H9 (cell line): ENCODE results near the gene VWF. TPM values are rescaled to one million over a fixed set of nuclear protein-coding genes. Genes with fewer than 3 reads are reported as not detected.

Source experiments
- DNase-seq: peaks from one replicate; pipeline ENCODE4 v3.0.0-alpha.2; 2017
- H2AFZ ChIP-seq: one replicate; pipeline ENCODE4 v1.6.1; 2013; ENCODE audit warnings: mild to moderate bottlenecking, low read length, control low read depth, moderate library complexity
- H2AK5ac ChIP-seq: 2 replicates; pipeline ENCODE4 v1.6.1; 2013; ENCODE audit warnings: low read length, control low read depth, mixed read lengths; ENCODE audit not compliant: insufficient read length
- H2BK120ac ChIP-seq: one replicate; pipeline ENCODE4 v1.6.1; 2013; ENCODE audit warnings: low read depth, mild to moderate bottlenecking, low read length, control low read depth, inconsistent platforms; ENCODE audit not compliant: poor library complexity, severe bottlenecking
- H2BK12ac ChIP-seq: 2 replicates; pipeline ENCODE4 v1.6.1; 2013; ENCODE audit warnings: low read length, control low read depth, mixed read lengths, low read depth; ENCODE audit not compliant: insufficient read length
- H2BK15ac ChIP-seq: 2 replicates; pipeline ENCODE4 v1.6.1; 2013; ENCODE audit warnings: low read depth, low read length, control low read depth
- H2BK20ac ChIP-seq: one replicate; pipeline ENCODE4 v1.6.1; 2013; ENCODE audit warnings: low read depth, mild to moderate bottlenecking, low read length, control low read depth, inconsistent platforms; ENCODE audit not compliant: poor library complexity, severe bottlenecking
- H2BK5ac ChIP-seq: 2 replicates; pipeline ENCODE4 v1.6.1; 2013; ENCODE audit warnings: low read length, control low read depth, mixed read lengths; ENCODE audit not compliant: insufficient read length
- H3K14ac ChIP-seq: 2 replicates; pipeline ENCODE4 v1.6.1; 2013; ENCODE audit warnings: low read length, control low read depth; ENCODE audit not compliant: insufficient read depth
- H3K18ac ChIP-seq: 2 replicates; pipeline ENCODE4 v1.6.1; 2013; ENCODE audit warnings: low read depth, mild to moderate bottlenecking, mixed read lengths, low read length, control low read depth; ENCODE audit not compliant: insufficient read length
- H3K23ac ChIP-seq: 2 replicates; pipeline ENCODE4 v1.6.1; 2013; ENCODE audit warnings: low read length, control low read depth, mixed read lengths, low read depth; ENCODE audit not compliant: insufficient read length
- H3K23me2 ChIP-seq: 2 replicates; pipeline ENCODE4 v1.6.1; 2013; ENCODE audit warnings: low read depth, mild to moderate bottlenecking, mixed read lengths, low read length, control low read depth; ENCODE audit not compliant: insufficient read length, poor library complexity, severe bottlenecking
- H3K27ac ChIP-seq: 2 replicates; pipeline ENCODE4 v1.5.1; 2013; ENCODE audit warnings: low read length, control low read depth, mixed read lengths, low read depth; ENCODE audit not compliant: insufficient read length
- H3K27me3 ChIP-seq: 2 replicates; pipeline ENCODE4 v1.6.1; 2013; ENCODE audit warnings: low read length, control low read depth, inconsistent platforms; ENCODE audit not compliant: insufficient read depth
- H3K4ac ChIP-seq: 2 replicates; pipeline ENCODE4 v1.6.1; 2013; ENCODE audit warnings: low read depth, mild to moderate bottlenecking, control low read depth, inconsistent platforms, low read length, moderate library complexity
- H3K4me1 ChIP-seq: 2 replicates; pipeline ENCODE4 v1.6.1; 2013; ENCODE audit warnings: low read length, control low read depth, inconsistent platforms; ENCODE audit not compliant: insufficient read depth
- H3K4me2 ChIP-seq: 2 replicates; pipeline ENCODE4 v1.6.1; 2013; ENCODE audit warnings: low read length, control low read depth, mixed read lengths; ENCODE audit not compliant: insufficient read length, insufficient read depth
- H3K56ac ChIP-seq: 2 replicates; pipeline ENCODE4 v1.6.1; 2013; ENCODE audit warnings: low read depth, mild to moderate bottlenecking, mixed read lengths, low read length, control low read depth; ENCODE audit not compliant: insufficient read length
- H3K79me1 ChIP-seq: 2 replicates; pipeline ENCODE4 v1.6.1; 2013; ENCODE audit warnings: low read depth, mild to moderate bottlenecking, moderate library complexity, low read length, control low read depth, inconsistent platforms; ENCODE audit not compliant: insufficient read depth, poor library complexity, severe bottlenecking
- H3K79me2 ChIP-seq: 2 replicates; pipeline ENCODE4 v1.6.1; 2013; ENCODE audit warnings: low read length, control low read depth, inconsistent platforms; ENCODE audit not compliant: insufficient read depth
- H3K9ac ChIP-seq: 2 replicates; pipeline ENCODE4 v1.6.1; 2013; ENCODE audit warnings: low read length, control low read depth, mixed read lengths; ENCODE audit not compliant: insufficient read length; ENCODE audit errors: extremely low read depth
- H3K9me3 ChIP-seq: one replicate; pipeline ENCODE4 v1.6.1; 2013; ENCODE audit warnings: low read depth, low read length, inconsistent platforms; ENCODE audit not compliant: control insufficient read depth
- H3T11ph ChIP-seq: one replicate; pipeline ENCODE4 v1.6.1; 2013; ENCODE audit warnings: mild to moderate bottlenecking, low read length, control low read depth, inconsistent platforms
- H4K20me1 ChIP-seq: one replicate; pipeline ENCODE4 v1.6.1; 2013; ENCODE audit not compliant: control insufficient read depth, insufficient read length, insufficient read depth
- H4K5ac ChIP-seq: 2 replicates; pipeline ENCODE4 v1.6.1; 2013; ENCODE audit warnings: low read depth, mild to moderate bottlenecking, mixed read lengths, low read length, control low read depth; ENCODE audit not compliant: insufficient read length
- H4K8ac ChIP-seq: replicated peaks from 2 replicates; pipeline ENCODE4 v1.6.1; 2013; ENCODE audit warnings: low read length, control low read depth, mixed read lengths, low read depth; ENCODE audit not compliant: insufficient read length
- H4K91ac ChIP-seq: 2 replicates; pipeline ENCODE4 v1.6.1; 2013; ENCODE audit warnings: low read depth, mild to moderate bottlenecking, moderate library complexity, mixed read lengths, low read length, control low read depth; ENCODE audit not compliant: insufficient read length
- H3K27ac Mint-ChIP-seq, 3 experiments: 2 replicates in 2 of 3; 3 replicates in 1 of 3; pipeline ENCODE4 v1.8.0; 2020 to 2021; ENCODE audit warnings: mixed read lengths in 3 of 3, mild to moderate bottlenecking in 1 of 3, moderate library complexity in 1 of 3
- H3K27me3 Mint-ChIP-seq: 2 replicates; pipeline ENCODE4 v1.8.0; 2021; ENCODE audit warnings: low read depth, mild to moderate bottlenecking, moderate library complexity, mixed read lengths
- H3K36me3 Mint-ChIP-seq, 3 experiments: 2 replicates in 2 of 3; 3 replicates in 1 of 3; pipeline ENCODE4 v1.8.0; 2020 to 2021; ENCODE audit warnings: low read depth in 3 of 3, mixed read lengths in 3 of 3; ENCODE audit not compliant: insufficient read depth in 1 of 3
- H3K4me1 Mint-ChIP-seq, 2 experiments: 2 replicates each; pipeline ENCODE4 v1.8.0; 2020; ENCODE audit warnings: mixed read lengths in 2 of 2
- H3K4me3 Mint-ChIP-seq, 2 experiments: 2 replicates in 1 of 2; 3 replicates in 1 of 2; pipeline ENCODE4 v1.8.0; 2020 to 2021; ENCODE audit warnings: mild to moderate bottlenecking in 2 of 2, mixed read lengths in 2 of 2, moderate library complexity in 1 of 2
- H3K9me3 Mint-ChIP-seq, 2 experiments: 2 replicates in 1 of 2; 3 replicates in 1 of 2; pipeline ENCODE4 v1.8.0; 2020; ENCODE audit warnings: mild to moderate bottlenecking in 2 of 2, mixed read lengths in 2 of 2, moderate library complexity in 1 of 2
- CTCF ChIP-seq: fragments of 200-600 bp; sonication (generic); conservative IDR thresholded peaks from 3 replicates; pipeline ENCODE4 v1.8.0; 2021; ENCODE audit warnings: antibody characterized with exemption, mild to moderate bottlenecking
- WGBS: extraction: QIAGEN DNeasy Blood & Tissue Kit; methylation state at CpG from one replicate; pipeline ENCODE4 v1.1.7; 2013; ENCODE audit warnings: missing lambda C conversion rate, low lambda C conversion rate, mixed read lengths; ENCODE audit not compliant: insufficient read length; ENCODE audit errors: extremely low coverage; 5-methylcytosine and 5-hydroxymethylcytosine counted together
- total RNA-seq: library from RNA; stranded (reverse); gene quantifications from 2 replicates; pipeline ENCODE4 v1.2.1, GENCODE V29; 2021

Gene VWF
- total RNA-seq, 1 experiment from 2014 or later, result 0.17 TPM

- Histone ChIP-seq H2BK12ac (no peak overlapping the region), H3K79me2 (no peaks in the 10 kb centered on the region), H4K5ac (no peak overlapping the region), H3K27me3 (no peaks in the 10 kb centered on the region), H3K18ac (no peak overlapping the region), H2AK5ac (no peak overlapping the region), H3K56ac (no peak overlapping the region), H3T11ph (no peak overlapping the region), H2BK120ac (no peak overlapping the region), H3K23me2 (no peaks in the 10 kb centered on the region), H4K91ac (no peak overlapping the region), H3K79me1 (no peaks in the 10 kb centered on the region), H3K23ac (no peak overlapping the region), H4K20me1 (no peaks in the 10 kb centered on the region), H3K9ac (no peak overlapping the region), H3K4ac (no peak overlapping the region), H2AFZ (no peak overlapping the region), H3K9me3 (no peaks in the 10 kb centered on the region), H3K14ac (no peak overlapping the region), H2BK15ac (no peak overlapping the region), H3K4me1 (no peaks in the 10 kb centered on the region), H2BK20ac (no peak overlapping the region), H3K27ac (no peak overlapping the region), H2BK5ac (no peak overlapping the region), H3K4me2 (no peak overlapping the region), H4K8ac (no peak overlapping the region)
- Mint-ChIP-seq H3K27ac (no peak overlapping the region; a peak in 1 of 7 replicates), H3K4me3 (no peak overlapping the region), H3K36me3 (no peaks in the 10 kb centered on the region), H3K4me1 (no peaks in the 10 kb centered on the region), H3K27me3 (peaks cover 11% of the 10 kb centered on the region), H3K9me3 (no peaks in the 10 kb centered on the region)
- no CpG with 5 or more reads among the region's 3 CpGs for WGBS
- TF ChIP-seq CTCF, result no peak
- DNase-seq, result no peak
Observed at GRCh38 chr12:5996459-5996858, 128.0 kb downstream of the VWF start.
